H9 (cell line): ENCODE results near the gene MAGI1. TPM values are rescaled to one million over a fixed set of nuclear protein-coding genes. Genes with fewer than 3 reads are reported as not detected.

ENCODE experiments used
- DNase-seq: peaks from one replicate; pipeline ENCODE4 v3.0.0-alpha.2; 2017
- H2AFZ ChIP-seq: one replicate; pipeline ENCODE4 v1.6.1; 2013; ENCODE audit warnings: mild to moderate bottlenecking, low read length, control low read depth, moderate library complexity
- H2AK5ac ChIP-seq: 2 replicates; pipeline ENCODE4 v1.6.1; 2013; ENCODE audit warnings: low read length, control low read depth, mixed read lengths; ENCODE audit not compliant: insufficient read length
- H2BK120ac ChIP-seq: one replicate; pipeline ENCODE4 v1.6.1; 2013; ENCODE audit warnings: low read depth, mild to moderate bottlenecking, low read length, control low read depth, inconsistent platforms; ENCODE audit not compliant: poor library complexity, severe bottlenecking
- H2BK12ac ChIP-seq: 2 replicates; pipeline ENCODE4 v1.6.1; 2013; ENCODE audit warnings: low read length, control low read depth, mixed read lengths, low read depth; ENCODE audit not compliant: insufficient read length
- H2BK15ac ChIP-seq: 2 replicates; pipeline ENCODE4 v1.6.1; 2013; ENCODE audit warnings: low read depth, low read length, control low read depth
- H2BK20ac ChIP-seq: one replicate; pipeline ENCODE4 v1.6.1; 2013; ENCODE audit warnings: low read depth, mild to moderate bottlenecking, low read length, control low read depth, inconsistent platforms; ENCODE audit not compliant: poor library complexity, severe bottlenecking
- H2BK5ac ChIP-seq: 2 replicates; pipeline ENCODE4 v1.6.1; 2013; ENCODE audit warnings: low read length, control low read depth, mixed read lengths; ENCODE audit not compliant: insufficient read length
- H3K14ac ChIP-seq: 2 replicates; pipeline ENCODE4 v1.6.1; 2013; ENCODE audit warnings: low read length, control low read depth; ENCODE audit not compliant: insufficient read depth
- H3K18ac ChIP-seq: 2 replicates; pipeline ENCODE4 v1.6.1; 2013; ENCODE audit warnings: low read depth, mild to moderate bottlenecking, mixed read lengths, low read length, control low read depth; ENCODE audit not compliant: insufficient read length
- H3K23ac ChIP-seq: 2 replicates; pipeline ENCODE4 v1.6.1; 2013; ENCODE audit warnings: low read length, control low read depth, mixed read lengths, low read depth; ENCODE audit not compliant: insufficient read length
- H3K23me2 ChIP-seq: 2 replicates; pipeline ENCODE4 v1.6.1; 2013; ENCODE audit warnings: low read depth, mild to moderate bottlenecking, mixed read lengths, low read length, control low read depth; ENCODE audit not compliant: insufficient read length, poor library complexity, severe bottlenecking
- H3K27ac ChIP-seq: 2 replicates; pipeline ENCODE4 v1.5.1; 2013; ENCODE audit warnings: low read length, control low read depth, mixed read lengths, low read depth; ENCODE audit not compliant: insufficient read length
- H3K27me3 ChIP-seq: 2 replicates; pipeline ENCODE4 v1.6.1; 2013; ENCODE audit warnings: low read length, control low read depth, inconsistent platforms; ENCODE audit not compliant: insufficient read depth
- H3K4ac ChIP-seq: 2 replicates; pipeline ENCODE4 v1.6.1; 2013; ENCODE audit warnings: low read depth, mild to moderate bottlenecking, control low read depth, inconsistent platforms, low read length, moderate library complexity
- H3K4me1 ChIP-seq: 2 replicates; pipeline ENCODE4 v1.6.1; 2013; ENCODE audit warnings: low read length, control low read depth, inconsistent platforms; ENCODE audit not compliant: insufficient read depth
- H3K4me2 ChIP-seq: 2 replicates; pipeline ENCODE4 v1.6.1; 2013; ENCODE audit warnings: low read length, control low read depth, mixed read lengths; ENCODE audit not compliant: insufficient read length, insufficient read depth
- H3K56ac ChIP-seq: 2 replicates; pipeline ENCODE4 v1.6.1; 2013; ENCODE audit warnings: low read depth, mild to moderate bottlenecking, mixed read lengths, low read length, control low read depth; ENCODE audit not compliant: insufficient read length
- H3K79me1 ChIP-seq: 2 replicates; pipeline ENCODE4 v1.6.1; 2013; ENCODE audit warnings: low read depth, mild to moderate bottlenecking, moderate library complexity, low read length, control low read depth, inconsistent platforms; ENCODE audit not compliant: insufficient read depth, poor library complexity, severe bottlenecking
- H3K79me2 ChIP-seq: 2 replicates; pipeline ENCODE4 v1.6.1; 2013; ENCODE audit warnings: low read length, control low read depth, inconsistent platforms; ENCODE audit not compliant: insufficient read depth
- H3K9ac ChIP-seq: 2 replicates; pipeline ENCODE4 v1.6.1; 2013; ENCODE audit warnings: low read length, control low read depth, mixed read lengths; ENCODE audit not compliant: insufficient read length; ENCODE audit errors: extremely low read depth
- H3K9me3 ChIP-seq: one replicate; pipeline ENCODE4 v1.6.1; 2013; ENCODE audit warnings: low read depth, low read length, inconsistent platforms; ENCODE audit not compliant: control insufficient read depth
- H3T11ph ChIP-seq: one replicate; pipeline ENCODE4 v1.6.1; 2013; ENCODE audit warnings: mild to moderate bottlenecking, low read length, control low read depth, inconsistent platforms
- H4K20me1 ChIP-seq: one replicate; pipeline ENCODE4 v1.6.1; 2013; ENCODE audit not compliant: control insufficient read depth, insufficient read length, insufficient read depth
- H4K5ac ChIP-seq: 2 replicates; pipeline ENCODE4 v1.6.1; 2013; ENCODE audit warnings: low read depth, mild to moderate bottlenecking, mixed read lengths, low read length, control low read depth; ENCODE audit not compliant: insufficient read length
- H4K8ac ChIP-seq: replicated peaks from 2 replicates; pipeline ENCODE4 v1.6.1; 2013; ENCODE audit warnings: low read length, control low read depth, mixed read lengths, low read depth; ENCODE audit not compliant: insufficient read length
- H4K91ac ChIP-seq: 2 replicates; pipeline ENCODE4 v1.6.1; 2013; ENCODE audit warnings: low read depth, mild to moderate bottlenecking, moderate library complexity, mixed read lengths, low read length, control low read depth; ENCODE audit not compliant: insufficient read length
- H3K27ac Mint-ChIP-seq, 3 experiments: 2 replicates in 2 of 3; 3 replicates in 1 of 3; pipeline ENCODE4 v1.8.0; 2020 to 2021; ENCODE audit warnings: mixed read lengths in 3 of 3, mild to moderate bottlenecking in 1 of 3, moderate library complexity in 1 of 3
- H3K27me3 Mint-ChIP-seq: 2 replicates; pipeline ENCODE4 v1.8.0; 2021; ENCODE audit warnings: low read depth, mild to moderate bottlenecking, moderate library complexity, mixed read lengths
- H3K36me3 Mint-ChIP-seq, 3 experiments: 2 replicates in 2 of 3; 3 replicates in 1 of 3; pipeline ENCODE4 v1.8.0; 2020 to 2021; ENCODE audit warnings: low read depth in 3 of 3, mixed read lengths in 3 of 3; ENCODE audit not compliant: insufficient read depth in 1 of 3
- H3K4me1 Mint-ChIP-seq, 2 experiments: 2 replicates each; pipeline ENCODE4 v1.8.0; 2020; ENCODE audit warnings: mixed read lengths in 2 of 2
- H3K4me3 Mint-ChIP-seq, 2 experiments: 2 replicates in 1 of 2; 3 replicates in 1 of 2; pipeline ENCODE4 v1.8.0; 2020 to 2021; ENCODE audit warnings: mild to moderate bottlenecking in 2 of 2, mixed read lengths in 2 of 2, moderate library complexity in 1 of 2
- H3K9me3 Mint-ChIP-seq, 2 experiments: 2 replicates in 1 of 2; 3 replicates in 1 of 2; pipeline ENCODE4 v1.8.0; 2020; ENCODE audit warnings: mild to moderate bottlenecking in 2 of 2, mixed read lengths in 2 of 2, moderate library complexity in 1 of 2
- CTCF ChIP-seq: fragments of 200-600 bp; sonication (generic); conservative IDR thresholded peaks from 3 replicates; pipeline ENCODE4 v1.8.0; 2021; ENCODE audit warnings: antibody characterized with exemption, mild to moderate bottlenecking
- WGBS: extraction: QIAGEN DNeasy Blood & Tissue Kit; methylation state at CpG from one replicate; pipeline ENCODE4 v1.1.7; 2013; ENCODE audit warnings: missing lambda C conversion rate, low lambda C conversion rate, mixed read lengths; ENCODE audit not compliant: insufficient read length; ENCODE audit errors: extremely low coverage; 5-methylcytosine and 5-hydroxymethylcytosine counted together
- total RNA-seq: library from RNA; stranded (reverse); gene quantifications from 2 replicates; pipeline ENCODE4 v1.2.1, GENCODE V29; 2021

The MAGI1 gene
- total RNA-seq, 1 experiment from 2014 or later, result 65.7 TPM

- Histone ChIP-seq H3K56ac (no peak overlapping the region), H3T11ph (no peak overlapping the region), H3K18ac (no peak overlapping the region), H2AK5ac (no peak overlapping the region), H3K4me2 (peak overlapping the region; percentile 39), H2BK20ac (no peak overlapping the region), H2BK12ac (no peak overlapping the region), H3K14ac (no peak overlapping the region), H3K79me1 (peaks cover 3% of the 10 kb centered on the region), H4K20me1 (no peaks in the 10 kb centered on the region), H3K27ac (peak overlapping the region; percentile 60), H3K4me1 (peaks cover 6% of the 10 kb centered on the region; the same call in 1 of the 2 replicates), H4K8ac (no peak overlapping the region), H4K5ac (no peak overlapping the region), H3K9ac (no peak overlapping the region), H3K23me2 (peaks cover 3% of the 10 kb centered on the region), H2BK15ac (no peak overlapping the region), H2BK5ac (no peak overlapping the region), H2AFZ (no peak overlapping the region), H3K27me3 (no peaks in the 10 kb centered on the region), H4K91ac (no peak overlapping the region), H3K4ac (no peak overlapping the region), H3K79me2 (no peaks in the 10 kb centered on the region), H3K23ac (no peak overlapping the region), H2BK120ac (no peak overlapping the region), H3K9me3 (no peaks in the 10 kb centered on the region)
- no peaks in the 10 kb centered on the region for H3K9me3 Mint-ChIP-seq
- peak overlapping the region; percentile 12 to 71 for H3K4me3 Mint-ChIP-seq
- H3K27me3 Mint-ChIP-seq, result no peaks in the 10 kb centered on the region
- DNase-seq, result no peak
- peaks cover 58 to 66% of the 10 kb centered on the region in 2 experiments for H3K4me1 Mint-ChIP-seq
- no peak for TF ChIP-seq CTCF
- H3K36me3 Mint-ChIP-seq, result peaks cover 2 to 11% (median 8%) of the 10 kb centered on the region in 3 experiments; a peak in 6 of 7 replicates
- H3K27ac Mint-ChIP-seq, result peak overlapping the region; percentile 86 to 93 (median 88); a peak in 6 of 7 replicates
- WGBS, result no CpG with 5 or more reads among the region's 13 CpGs
These were observed 559.9 kb downstream of the MAGI1 start for GRCh38 chr3:65478551-65479500.
